Activated CD4-positive, alpha-beta T cell treated with anti-CD3 and anti-CD28 coated beads, Interleukin-2, amount 50 U/mL, for 1 hour (primary cell): Measurements from ENCODE around the gene GOLGA5.
A peak's percentile ranks its signal among the peaks of the same experiment; 100 is the strongest.
"Not testable (repeated sequence)": the region's sequence is repeated elsewhere in the genome, so short reads cannot be mapped to it uniquely, and the experiment has no call there.

ENCODE experiments used
- DNase-seq: peaks from one replicate; pipeline ENCODE4 v3.0.0-alpha.2; 2020

Gene GOLGA5

GRCh38 chr14:92793709-92794546, at the start of gene GOLGA5:
Gene GOLGA5 (plus strand): TSS chr14:92794305. CDS start chr14:92797438, 3,133 bp downstream.
- DNase-seq = peak; percentile 96

GRCh38 chr14:92747701-92748258, 46.3 kb upstream of the GOLGA5 start:
- DNase-seq = no peak

DNA sequence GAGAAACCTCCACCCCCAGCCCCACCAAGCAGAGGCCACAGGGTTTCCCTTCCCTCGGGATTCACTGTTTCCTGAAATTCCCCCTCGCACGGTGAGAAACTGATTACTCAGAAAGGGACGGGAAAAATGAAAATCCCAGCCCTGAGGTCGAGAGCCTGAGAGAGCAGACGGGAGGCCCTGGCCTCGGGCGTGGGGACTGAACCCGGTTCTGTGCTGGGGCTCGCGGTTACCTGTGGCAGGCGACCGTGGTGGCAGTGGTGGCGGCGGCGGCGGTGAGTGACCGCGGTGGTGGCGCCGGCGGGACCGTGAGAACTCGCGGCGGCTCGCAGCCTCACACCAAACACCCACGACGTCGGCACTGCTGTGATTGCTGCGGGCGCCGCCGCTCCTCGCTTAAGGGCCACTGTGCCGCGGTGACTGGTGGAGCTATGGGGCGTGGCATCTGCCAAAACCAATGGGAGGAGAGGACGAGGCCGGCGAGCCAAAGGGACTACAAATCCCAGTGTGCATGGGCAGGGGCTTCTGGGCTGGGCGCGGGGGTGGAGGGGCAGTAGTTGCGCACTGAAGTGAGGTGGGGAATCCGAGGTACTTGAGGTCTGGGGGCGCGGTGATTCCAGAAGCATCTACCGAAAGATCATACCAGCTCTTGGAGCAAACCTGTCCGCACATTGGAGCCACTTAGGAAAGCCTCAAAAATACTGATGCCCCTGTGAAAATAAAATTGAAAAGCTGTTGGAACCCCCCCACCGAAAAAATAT, 45.7 kb upstream of the GOLGA5 start, which contains the start of gene LGMN:
LGMN (minus strand) TSS at position 369 of the 758 bp plus-strand sequence. CDS start 15,841 bp downstream, outside the sequence.
- peak; percentile 84 for DNase-seq

DNA sequence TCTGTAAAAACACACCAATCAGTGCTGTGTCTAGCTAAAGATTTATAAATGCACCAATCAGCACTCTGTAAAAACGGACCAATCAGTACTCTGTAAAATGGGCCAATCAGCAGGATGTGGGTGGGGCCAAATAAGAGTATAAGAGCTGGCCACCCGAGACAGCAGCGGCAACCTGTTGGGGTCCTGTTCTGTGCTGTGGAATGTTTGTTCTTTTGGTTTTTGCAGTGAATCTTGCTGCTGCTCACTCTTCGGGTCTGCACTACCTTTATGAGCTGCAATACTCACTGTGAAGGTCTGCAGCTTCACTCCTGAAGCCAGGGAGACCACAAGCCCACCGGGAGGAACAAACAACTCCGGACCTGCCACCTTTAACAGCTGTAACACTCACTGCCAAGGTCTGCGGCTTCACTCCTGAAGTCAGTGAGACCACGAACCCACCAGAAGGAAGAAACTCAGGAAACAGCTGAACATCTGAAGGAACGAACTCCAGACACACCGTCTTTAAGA, 43.8 kb upstream of the GOLGA5 start:
- DNase-seq = peak; percentile 41

DNA sequence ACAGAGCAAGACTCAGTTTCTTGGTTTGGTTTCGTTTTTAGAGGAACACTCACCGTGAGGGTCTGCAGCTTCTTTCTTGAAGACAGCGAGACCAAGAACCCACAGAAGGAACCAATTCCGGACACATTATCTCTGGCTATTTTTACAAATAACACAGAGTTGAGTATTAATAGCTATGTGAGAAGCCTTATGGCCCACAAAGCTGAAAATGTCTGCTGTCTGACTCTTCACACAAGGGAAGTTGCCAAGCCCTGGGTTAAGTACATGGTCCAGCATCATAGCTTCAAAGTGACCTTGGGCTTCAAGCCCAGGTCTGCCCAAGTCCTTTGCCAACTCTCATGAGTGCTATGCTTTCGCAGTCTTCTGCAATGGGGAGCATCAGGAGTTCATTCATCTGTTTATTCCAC, 43.1 kb upstream of the GOLGA5 start:
- no peak for DNase-seq

- no peak for DNase-seq
Observed at GRCh38 chr14:92751819-92752218, 42.3 kb upstream of the GOLGA5 start.

DNA sequence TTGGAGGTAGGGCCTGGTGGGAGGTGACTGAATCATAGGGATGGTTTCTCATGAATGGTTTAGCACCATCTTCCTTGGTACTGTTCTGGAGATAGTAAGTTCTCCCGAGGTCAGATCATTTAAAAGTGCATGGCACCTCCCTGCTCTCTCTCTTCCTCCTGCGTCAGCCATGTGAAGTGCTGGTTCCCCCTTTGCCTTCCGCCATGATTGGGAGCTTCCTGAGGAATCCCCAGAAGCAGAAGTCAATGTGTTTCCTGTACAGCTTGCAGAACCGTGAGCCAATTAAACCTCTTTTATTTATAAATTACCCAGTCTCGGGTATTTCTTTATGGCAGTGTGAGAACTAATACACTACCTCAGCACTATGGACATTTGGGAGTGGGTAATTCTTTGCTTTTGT, 40.9 kb upstream of the GOLGA5 start:
- no peak for DNase-seq

- no peak for DNase-seq
Observed at GRCh38 chr14:92754966-92755365, 39.1 kb upstream of the GOLGA5 start.

- DNase-seq = no peak
Observed at GRCh38 chr14:92755495-92755894, 38.6 kb upstream of the GOLGA5 start.

DNA sequence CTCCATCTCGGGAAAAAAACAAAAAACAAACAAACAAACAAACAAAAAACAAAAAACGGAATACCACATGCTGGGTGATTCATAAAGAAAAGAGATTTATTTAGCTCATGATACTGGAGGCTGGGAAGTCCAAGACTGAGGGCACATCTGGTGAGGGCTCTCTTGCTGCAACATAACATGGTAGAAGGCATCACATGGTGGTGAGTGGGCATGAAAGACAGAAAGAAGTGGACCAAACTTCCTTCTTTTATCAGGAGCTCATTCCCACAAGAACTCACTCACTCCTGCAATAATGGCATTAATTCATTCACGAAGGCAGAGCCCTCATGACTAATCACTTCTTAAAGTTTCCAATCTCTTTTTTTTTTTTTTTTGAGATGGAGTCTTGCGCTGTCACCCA, 37.7 kb upstream of the GOLGA5 start:
- no peak for DNase-seq

- no peak for DNase-seq
Observed at GRCh38 chr14:92759300-92759678, 34.8 kb upstream of the GOLGA5 start.

GRCh38 chr14:92759679-92760523, 34.2 kb upstream of the GOLGA5 start:
- no peak for DNase-seq

- DNase-seq = no peak
Observed at GRCh38 chr14:92760524-92760805, 33.6 kb upstream of the GOLGA5 start.

DNA sequence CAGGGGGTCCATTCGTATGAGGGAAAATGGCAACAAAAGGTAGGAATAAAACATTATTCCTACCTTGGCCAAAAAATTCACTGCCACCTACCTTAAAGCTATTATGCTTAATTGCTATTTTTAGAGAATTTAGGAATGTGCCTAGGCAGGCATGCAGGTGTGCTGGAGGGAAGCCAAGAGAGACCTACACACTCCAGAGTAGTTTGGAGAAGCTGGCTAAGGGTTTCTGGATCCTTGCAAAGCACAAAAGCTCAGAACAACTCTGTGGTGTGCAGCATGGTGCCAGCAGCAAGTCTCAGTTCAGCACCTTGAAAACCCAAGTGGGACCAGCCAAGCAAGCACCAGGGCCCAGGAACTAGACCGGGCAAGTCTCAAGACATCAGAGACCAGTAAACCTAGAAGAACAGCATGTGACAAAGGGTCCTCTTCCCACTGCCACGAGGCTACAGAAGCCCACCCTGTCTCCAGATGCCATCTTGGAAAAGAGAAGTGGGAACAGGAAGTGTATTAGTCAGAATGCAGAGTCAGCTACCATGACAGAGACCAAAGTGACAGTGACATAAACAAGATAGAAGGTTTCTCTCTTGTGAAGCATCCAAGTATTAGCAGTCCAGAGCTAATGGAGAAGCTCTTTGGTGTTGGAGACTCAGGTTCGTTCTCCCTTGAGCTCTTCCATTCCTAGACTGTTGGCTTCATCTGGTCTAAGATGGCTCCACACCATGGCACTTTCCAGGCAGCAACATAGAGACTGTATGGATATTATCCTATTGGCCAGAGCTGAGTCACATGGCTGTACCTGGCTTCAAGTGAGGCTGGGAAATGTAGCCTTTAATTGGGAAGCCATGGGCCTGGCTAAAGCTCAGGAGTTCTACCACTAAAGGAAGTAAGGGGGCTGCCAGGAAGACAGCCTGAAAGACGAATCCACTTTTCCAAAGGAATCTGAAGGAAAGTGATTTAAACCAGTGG, 30.2 kb upstream of the GOLGA5 start:
- DNase-seq = not testable (repeated sequence)

DNA sequence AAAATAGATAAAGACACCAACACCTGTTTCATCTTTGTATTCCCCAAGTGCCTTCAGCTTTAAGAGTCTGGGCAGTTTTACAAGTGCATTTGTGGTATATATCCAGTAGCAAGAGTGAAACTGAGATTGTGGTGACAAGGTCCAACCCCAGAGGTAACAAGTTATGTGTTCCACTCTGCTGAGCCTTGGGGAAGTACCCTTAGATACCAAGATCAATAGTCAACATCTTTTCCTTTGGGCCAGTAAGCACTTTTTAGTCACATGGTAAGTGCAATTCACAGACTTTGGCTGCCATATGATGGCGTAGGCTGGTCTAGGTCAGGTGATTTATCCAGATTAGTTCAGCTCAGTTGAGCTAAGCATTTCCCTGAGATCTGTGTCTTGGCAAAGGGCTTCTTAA, 25.9 kb upstream of the GOLGA5 start:
- not testable (repeated sequence) for DNase-seq

DNA sequence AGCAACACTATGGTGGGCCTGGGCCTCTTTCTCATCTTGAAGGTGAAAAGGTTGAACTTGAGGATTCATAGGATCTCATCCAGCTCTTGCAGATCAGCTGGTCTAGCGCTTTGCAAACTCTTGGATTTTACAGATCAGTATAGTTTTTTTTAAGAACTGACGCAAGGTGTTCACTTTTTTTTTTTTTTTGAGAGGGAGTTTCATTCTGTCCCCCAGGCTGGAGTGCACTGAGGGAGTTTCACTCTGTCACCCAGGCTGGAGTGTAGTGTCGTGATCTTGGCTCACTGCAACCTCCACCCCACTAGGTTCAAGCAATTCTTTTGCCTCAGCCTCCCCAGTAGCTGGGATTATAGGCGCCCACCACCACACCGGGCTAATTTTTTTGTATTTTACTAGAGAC, 25.3 kb upstream of the GOLGA5 start:
- no peak for DNase-seq

- no peak for DNase-seq
Observed at GRCh38 chr14:92770484-92770883, 23.6 kb upstream of the GOLGA5 start.

DNA sequence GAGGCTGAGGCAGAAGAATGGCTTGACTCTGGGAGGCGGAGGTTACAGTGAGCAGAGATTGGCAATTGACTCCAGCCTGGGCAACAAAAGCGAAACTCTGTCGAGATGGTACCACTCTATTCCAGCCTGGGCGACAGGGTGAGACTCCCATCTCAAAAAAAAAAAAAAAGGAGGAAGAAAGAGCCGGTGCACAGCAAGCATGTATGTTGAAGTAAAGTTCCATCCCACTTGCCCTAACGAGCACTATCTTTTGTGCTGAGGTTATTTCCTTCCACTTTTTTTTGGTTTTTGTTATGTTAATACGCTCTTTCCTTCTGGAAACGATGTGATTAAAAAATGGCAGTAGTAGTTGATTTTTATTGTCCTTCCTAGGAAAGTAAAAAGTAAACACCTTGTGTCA, 19.5 kb upstream of the GOLGA5 start:
- DNase-seq = no peak

GRCh38 chr14:92775292-92775691, 18.8 kb upstream of the GOLGA5 start:
- not testable (repeated sequence) for DNase-seq

- not testable (repeated sequence) for DNase-seq
Observed at GRCh38 chr14:92778868-92779565, 15.1 kb upstream of the GOLGA5 start.
